Stimulated activated effector memory CD8-positive, alpha-beta T cell treated with anti-CD3 and anti-CD28 coated beads, Interleukin-12 subunit alpha, Interleukin-12 subunit beta, amount 100 ng/mL, for 72 hours (primary cell): ENCODE measurements around the gene DYDC1.
"Not testable (repeated sequence)": the region's sequence is repeated elsewhere in the genome, so short reads cannot be mapped to it uniquely, and the experiment has no call there.

Experiments used
- ATAC-seq: fragments of 150-1000 bp; cut with Tn5 transposase; 2 replicates; pipeline ENCODE4 v1.10.0; 2021
- DNase-seq, 2 donors: peaks; one replicate each; pipeline ENCODE4 v3.0.0; 2021 to 2022; ENCODE audit warnings: low spot score in 2 of 2
- H3K27ac Mint-ChIP-seq: one replicate; pipeline ENCODE4 v1.8.0; 2022; ENCODE audit warnings: mild to moderate bottlenecking, mixed read lengths
- H3K36me3 Mint-ChIP-seq: one replicate; pipeline ENCODE4 v1.8.0; 2022; ENCODE audit warnings: mild to moderate bottlenecking, mixed read lengths
- H3K4me1 Mint-ChIP-seq: one replicate; pipeline ENCODE4 v1.8.0; 2022; ENCODE audit warnings: mixed read lengths
- H3K4me3 Mint-ChIP-seq: one replicate; pipeline ENCODE4 v1.8.0; 2022; ENCODE audit warnings: mild to moderate bottlenecking, mixed read lengths
- H3K9me3 Mint-ChIP-seq: one replicate; pipeline ENCODE4 v1.8.0; 2022; ENCODE audit warnings: mixed read lengths

DYDC1 gene

GRCh38 chr10:80359644-80360043, 3.1 kb upstream of the DYDC1 start:
- Mint-ChIP-seq H3K4me1 (peaks cover 6% of the 10 kb centered on the region), H3K36me3 (no peaks in the 10 kb centered on the region), H3K4me3 (no peak overlapping the region), H3K9me3 (no peaks in the 10 kb centered on the region), H3K27ac (no peak overlapping the region)
- DNase-seq (no peak), ATAC-seq (peak; percentile 14)

GRCh38 chr10:80358925-80359324, 2.4 kb upstream of the DYDC1 start:
- H3K36me3 Mint-ChIP-seq, DNase-seq, H3K4me1 Mint-ChIP-seq, H3K27ac Mint-ChIP-seq, ATAC-seq, H3K9me3 Mint-ChIP-seq, H3K4me3 Mint-ChIP-seq: not testable (repeated sequence)

DNA sequence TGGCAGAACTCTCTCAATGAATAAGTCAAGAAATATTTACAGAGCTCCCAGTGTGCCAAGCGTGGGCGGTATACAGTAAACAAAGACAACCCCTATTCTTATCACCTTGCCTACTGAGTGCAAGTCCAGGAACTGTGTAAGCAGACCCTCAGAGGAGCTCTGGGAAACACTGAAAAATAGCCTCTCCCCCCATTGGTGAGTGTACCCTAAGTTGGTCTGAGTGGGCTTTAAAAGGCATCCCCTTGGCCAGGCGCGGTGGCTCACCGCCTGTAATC, 1.2 kb upstream of the DYDC1 start:
- Mint-ChIP-seq H3K27ac (no peak overlapping the region), H3K9me3 (no peaks in the 10 kb centered on the region), H3K36me3 (no peaks in the 10 kb centered on the region), H3K4me3 (no peak overlapping the region), H3K4me1 (peaks cover 6% of the 10 kb centered on the region)
- ATAC-seq, result no peak
- no peak for DNase-seq

- peak overlapping the region; percentile 61 for H3K4me3 Mint-ChIP-seq
- H3K9me3 Mint-ChIP-seq, result no peaks in the 10 kb centered on the region
- no peak overlapping the region for H3K27ac Mint-ChIP-seq
- peaks cover 6% of the 10 kb centered on the region for H3K4me1 Mint-ChIP-seq
- DNase-seq (no peak), ATAC-seq (no peak)
- H3K36me3 Mint-ChIP-seq, result no peaks in the 10 kb centered on the region
Measured at GRCh38 chr10:80356989-80357850, 665 bp upstream of the DYDC1 start.

GRCh38 chr10:80351220-80351619, 5.3 kb downstream of the DYDC1 start:
- H3K9me3 Mint-ChIP-seq, result no peaks in the 10 kb centered on the region
- no peaks in the 10 kb centered on the region for H3K36me3 Mint-ChIP-seq
- H3K4me3 Mint-ChIP-seq, result no peak overlapping the region
- no peaks in the 10 kb centered on the region for H3K4me1 Mint-ChIP-seq
- no peak for DNase-seq
- H3K27ac Mint-ChIP-seq, result no peak overlapping the region
- ATAC-seq, result no peak

GRCh38 chr10:80350251-80350650, 6.3 kb downstream of the DYDC1 start:
- Mint-ChIP-seq H3K27ac (no peak overlapping the region), H3K36me3 (no peaks in the 10 kb centered on the region)
- no peak for DNase-seq

DNA sequence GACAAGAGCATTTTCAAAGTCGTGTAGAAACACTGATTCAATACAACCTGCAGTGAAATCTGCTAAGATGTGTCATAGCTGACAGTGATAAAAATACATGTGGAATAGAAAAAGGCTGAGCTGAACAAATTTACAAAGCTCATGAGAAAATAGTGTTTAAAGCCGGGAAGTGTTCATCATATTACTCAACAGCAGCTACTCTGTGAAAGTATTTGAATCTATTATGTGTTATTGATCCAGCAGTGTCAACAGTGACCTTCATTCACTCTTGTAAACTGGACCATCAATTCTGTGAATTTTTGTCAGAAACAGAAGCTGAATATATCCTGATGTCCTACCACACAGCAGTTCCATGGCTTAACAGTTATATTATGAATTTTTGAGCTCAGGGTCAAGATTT, 11.6 kb downstream of the DYDC1 start:
- no peaks in the 10 kb centered on the region for H3K4me1 Mint-ChIP-seq
- no peak overlapping the region for H3K4me3 Mint-ChIP-seq
- no peaks in the 10 kb centered on the region for H3K9me3 Mint-ChIP-seq
- DNase-seq, result no peak
- no peaks in the 10 kb centered on the region for H3K36me3 Mint-ChIP-seq
- H3K27ac Mint-ChIP-seq, result no peak overlapping the region
- no peak for ATAC-seq

More at GRCh38 chr10:80350251-80350650, 6.3 kb downstream of the DYDC1 start:
- no peaks in the 10 kb centered on the region for H3K4me1 Mint-ChIP-seq
- no peak overlapping the region for H3K4me3 Mint-ChIP-seq
- ATAC-seq, result no peak
- H3K9me3 Mint-ChIP-seq, result no peaks in the 10 kb centered on the region

GRCh38 chr10:80344276-80344675, 12.3 kb downstream of the DYDC1 start:
- no peak overlapping the region for H3K27ac Mint-ChIP-seq
- H3K4me1 Mint-ChIP-seq, result no peaks in the 10 kb centered on the region
- DNase-seq (no peak), ATAC-seq (no peak)
- no peaks in the 10 kb centered on the region for H3K36me3 Mint-ChIP-seq
- H3K9me3 Mint-ChIP-seq, result no peaks in the 10 kb centered on the region
- H3K4me3 Mint-ChIP-seq, result no peak overlapping the region

- ATAC-seq (peak; percentile 42), DNase-seq (no peak)
- no peak overlapping the region for H3K4me3 Mint-ChIP-seq
- H3K27ac Mint-ChIP-seq, result no peak overlapping the region
- H3K9me3 Mint-ChIP-seq, result no peaks in the 10 kb centered on the region
- no peaks in the 10 kb centered on the region for H3K36me3 Mint-ChIP-seq
- no peaks in the 10 kb centered on the region for H3K4me1 Mint-ChIP-seq
Measured at GRCh38 chr10:80333983-80334382, 22.6 kb downstream of the DYDC1 start.

DNA sequence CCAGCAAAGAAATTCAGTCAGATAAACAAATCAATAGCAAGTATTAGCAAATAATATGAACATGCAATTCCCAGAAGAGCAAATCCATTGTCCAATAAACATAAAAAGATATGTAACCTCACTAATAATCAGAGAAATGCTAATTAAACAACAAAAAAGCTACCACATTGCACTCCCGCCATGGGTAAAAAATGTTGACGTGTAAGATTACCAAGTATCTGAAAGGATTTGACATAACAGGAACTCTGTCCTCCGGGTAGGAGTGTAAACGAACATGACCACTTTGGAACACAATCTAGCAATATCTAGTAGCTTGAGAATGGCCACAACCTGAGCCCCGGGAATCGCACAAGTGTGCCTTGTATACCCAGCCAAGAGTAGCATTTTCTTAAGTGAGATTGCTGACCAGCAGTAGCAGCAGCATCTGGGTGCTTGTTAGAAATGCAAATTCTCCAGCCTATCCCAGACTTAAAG, 31.6 kb downstream of the DYDC1 start:
- H3K36me3 Mint-ChIP-seq, result no peaks in the 10 kb centered on the region
- no peaks in the 10 kb centered on the region for H3K9me3 Mint-ChIP-seq
- no peaks in the 10 kb centered on the region for H3K4me1 Mint-ChIP-seq
- DNase-seq, result no peak
- H3K27ac Mint-ChIP-seq, result no peak overlapping the region
- no peak for ATAC-seq
- H3K4me3 Mint-ChIP-seq, result no peak overlapping the region

DNA sequence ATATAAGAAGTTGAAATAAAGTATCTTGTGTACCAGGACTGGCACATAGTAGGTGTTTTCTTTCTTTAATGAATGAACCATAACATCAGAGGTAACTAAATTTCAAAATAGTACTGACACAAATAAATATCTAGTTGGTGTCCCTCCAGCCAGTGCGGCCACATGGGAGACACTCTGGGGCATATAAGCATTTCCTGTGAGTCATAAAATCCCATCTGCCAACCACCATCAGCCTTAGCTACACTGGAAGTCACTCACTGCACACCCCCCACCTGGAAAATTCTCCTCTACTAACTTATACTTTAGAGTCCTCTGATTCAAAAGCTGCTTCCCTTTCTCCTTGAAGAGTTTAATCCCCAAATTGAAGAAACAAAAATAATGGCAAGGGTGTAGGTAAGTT, 32.5 kb downstream of the DYDC1 start:
- DNase-seq, result no peak
- ATAC-seq, result no peak
- no peaks in the 10 kb centered on the region for H3K36me3 Mint-ChIP-seq
- H3K4me1 Mint-ChIP-seq, result no peaks in the 10 kb centered on the region
- no peak overlapping the region for H3K4me3 Mint-ChIP-seq
- H3K27ac Mint-ChIP-seq, result no peak overlapping the region
- no peaks in the 10 kb centered on the region for H3K9me3 Mint-ChIP-seq

GRCh38 chr10:80323311-80323710, 33.2 kb downstream of the DYDC1 start:
- no peaks in the 10 kb centered on the region for H3K9me3 Mint-ChIP-seq
- H3K36me3 Mint-ChIP-seq, result no peaks in the 10 kb centered on the region
- H3K27ac Mint-ChIP-seq, result no peak overlapping the region
- no peak overlapping the region for H3K4me3 Mint-ChIP-seq
- no peak for DNase-seq
- H3K4me1 Mint-ChIP-seq, result no peaks in the 10 kb centered on the region
- no peak for ATAC-seq

GRCh38 chr10:80322711-80323110, 33.8 kb downstream of the DYDC1 start:
- Mint-ChIP-seq H3K9me3 (no peaks in the 10 kb centered on the region), H3K4me3 (no peak overlapping the region), H3K27ac (no peak overlapping the region), H3K36me3 (no peaks in the 10 kb centered on the region), H3K4me1 (no peaks in the 10 kb centered on the region)
- ATAC-seq (no peak), DNase-seq (no peak)

- DNase-seq, result no peak
- Mint-ChIP-seq H3K36me3 (no peaks in the 10 kb centered on the region), H3K27ac (no peak overlapping the region)
Measured at GRCh38 chr10:80322158-80322557, 34.4 kb downstream of the DYDC1 start.

GRCh38 chr10:80321183-80321582, 35.4 kb downstream of the DYDC1 start:
- H3K4me3 Mint-ChIP-seq, result no peak overlapping the region
- no peak overlapping the region for H3K27ac Mint-ChIP-seq
- no peaks in the 10 kb centered on the region for H3K9me3 Mint-ChIP-seq

More at GRCh38 chr10:80322158-80322557, 34.4 kb downstream of the DYDC1 start:
- no peaks in the 10 kb centered on the region for H3K4me1 Mint-ChIP-seq
- no peak for ATAC-seq
- H3K4me3 Mint-ChIP-seq, result no peak overlapping the region
- H3K9me3 Mint-ChIP-seq, result no peaks in the 10 kb centered on the region

GRCh38 chr10:80320377-80320776, 36.2 kb downstream of the DYDC1 start:
- DNase-seq, result no peak
- Mint-ChIP-seq H3K4me1 (no peaks in the 10 kb centered on the region), H3K4me3 (no peak overlapping the region), H3K36me3 (no peaks in the 10 kb centered on the region), H3K9me3 (no peaks in the 10 kb centered on the region), H3K27ac (no peak overlapping the region)
- ATAC-seq, result no peak

More at GRCh38 chr10:80321183-80321582, 35.4 kb downstream of the DYDC1 start:
- Mint-ChIP-seq H3K36me3 (no peaks in the 10 kb centered on the region), H3K4me1 (no peaks in the 10 kb centered on the region)
- ATAC-seq (no peak), DNase-seq (no peak)
